GM19438 (cell line): ENCODE data around the gene FAAP100.

ENCODE experiments used
- ATAC-seq: cut with Tn5 transposase; IDR thresholded peaks from one replicate; pipeline ENCODE4 v1.9.1; 2021; ENCODE audit warnings: low read depth; ENCODE audit not compliant: unreplicated experiment

The FAAP100 gene

GRCh38 chr17:81492706-81493105, 59.4 kb downstream of the FAAP100 start:
- no peak for ATAC-seq

GRCh38 chr17:81492202-81492601, 60.0 kb downstream of the FAAP100 start:
- no peak for ATAC-seq

- no peak for ATAC-seq
Observed at GRCh38 chr17:81491761-81492160, 60.4 kb downstream of the FAAP100 start.

GRCh38 chr17:81491181-81491581, 61.0 kb downstream of the FAAP100 start:
- no peak for ATAC-seq

- ATAC-seq = no peak
Observed at GRCh38 chr17:81489998-81490992, 61.9 kb downstream of the FAAP100 start.
